Liver (tissue), 3 donors: ENCODE data around the gene SMYD3.

Experiments used
- ATF3 ChIP-seq: IDR thresholded peaks from 2 replicates; pipeline ENCODE4 v1.6.1; 2016; ENCODE audit warnings: antibody characterized with exemption
- CTCF ChIP-seq: fragments of 150-350 bp; IDR thresholded peaks from 2 replicates; pipeline ENCODE4 v1.5.1; 2017; ENCODE audit warnings: improper control_type of control experiment, low read depth, low read length; ENCODE audit not compliant: missing input control
- EGR1 ChIP-seq, 2 donors: IDR thresholded peaks; 2 replicates each; pipeline ENCODE4 v1.6.1; 2016 to 2018; ENCODE audit warnings: antibody characterized with exemption in 2 of 2, low read depth in 2 of 2
- FOXA1 ChIP-seq: IDR thresholded peaks from 2 replicates; pipeline ENCODE4 v1.6.1; 2016; ENCODE audit warnings: antibody characterized with exemption
- GABPA ChIP-seq, 2 donors: IDR thresholded peaks in 1 of 2; conservative IDR thresholded peaks in 1 of 2; 2 replicates each; pipeline ENCODE4 v1.6.1; 2016; ENCODE audit warnings: antibody characterized with exemption in 2 of 2, mild to moderate bottlenecking in 1 of 2, moderate library complexity in 1 of 2
- JUND ChIP-seq, 2 donors: IDR thresholded peaks; 2 replicates each; pipeline ENCODE4 v1.6.1; 2016; ENCODE audit warnings: antibody characterized with exemption in 2 of 2
- MAX ChIP-seq: IDR thresholded peaks from 2 replicates; pipeline ENCODE4 v1.6.1; 2016; ENCODE audit warnings: antibody characterized with exemption
- NR2F2 ChIP-seq: IDR thresholded peaks from 2 replicates; pipeline ENCODE4 v1.6.1; 2016; ENCODE audit warnings: antibody characterized with exemption
- RAD21 ChIP-seq, 2 donors: IDR thresholded peaks; 2 replicates each; pipeline ENCODE4 v1.6.1; 2016; ENCODE audit warnings: antibody characterized with exemption in 2 of 2, mild to moderate bottlenecking in 2 of 2
- REST ChIP-seq: IDR thresholded peaks from 2 replicates; pipeline ENCODE4 v1.6.1; 2016; ENCODE audit warnings: antibody characterized with exemption, mild to moderate bottlenecking
- SP1 ChIP-seq: IDR thresholded peaks from 2 replicates; pipeline ENCODE4 v1.6.1; 2018; ENCODE audit warnings: antibody characterized with exemption, mild to moderate bottlenecking
- TAF1 ChIP-seq: conservative IDR thresholded peaks from 2 replicates; pipeline ENCODE4 v1.6.1; 2016; ENCODE audit warnings: antibody characterized with exemption, mild to moderate bottlenecking
- YY1 ChIP-seq: IDR thresholded peaks from 2 replicates; pipeline ENCODE4 v1.6.1; 2016; ENCODE audit warnings: antibody characterized with exemption, mild to moderate bottlenecking
- ZBTB33 ChIP-seq: IDR thresholded peaks from 2 replicates; pipeline ENCODE4 v1.6.1; 2016; ENCODE audit warnings: antibody characterized with exemption
- donor health status: healthy.
- donor health status: healthy.

- TF ChIP-seq JUND (IDR thresholded peaks at IDR 0.05) = no peak
- TF ChIP-seq CTCF = no peak
- TF ChIP-seq YY1 = no peak
- no peak for TF ChIP-seq EGR1 (IDR thresholded peaks at IDR 0.05; ENCODE audit: low read depth in 2 of 2)
- no peak for TF ChIP-seq GABPA (IDR thresholded peaks at IDR 0.05 in 1 of 2, conservative IDR thresholded peaks at IDR 0.05 in 1 of 2)
- TF ChIP-seq REST = no peak
- no peak for TF ChIP-seq MAX
- no peak for TF ChIP-seq TAF1
- TF ChIP-seq RAD21 (IDR thresholded peaks at IDR 0.05) = no peak
- no peak for TF ChIP-seq ATF3
- no peak for TF ChIP-seq NR2F2
- no peak for TF ChIP-seq SP1
- no peak for TF ChIP-seq ZBTB33
- TF ChIP-seq FOXA1 = no peak
Observed at GRCh38 chr1:246351721-246352120, 155.4 kb downstream of the SMYD3 start.
